Measurements from ENCODE around the gene EIF4EBP3. TPM values are rescaled to one million over a fixed set of nuclear protein-coding genes. Genes with fewer than 3 reads are reported as not detected.

The EIF4EBP3 gene
- total RNA-seq, 6 experiments from 2014 or later: 1.8 to 4.0 (median 2.9) TPM

DNA sequence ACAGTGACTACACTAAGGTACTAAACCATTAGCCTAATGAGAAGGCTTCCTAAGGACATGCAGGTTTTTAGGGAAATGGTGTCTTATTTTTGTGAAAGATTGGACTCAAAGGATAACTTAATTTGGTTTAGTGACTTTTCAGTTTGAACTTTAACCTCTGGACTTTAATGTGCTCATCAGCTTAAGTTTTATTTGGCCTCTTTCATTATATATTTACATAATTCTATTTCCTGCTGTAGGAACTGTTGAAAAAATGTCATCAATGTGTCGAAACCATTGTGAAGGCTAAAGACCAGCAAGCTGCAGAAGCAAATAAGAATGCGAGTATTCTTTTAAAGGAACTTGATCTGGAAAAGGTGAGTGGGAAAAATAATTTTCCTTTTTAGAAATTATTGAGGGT is 34.3 kb upstream of the EIF4EBP3 start:
- TF ChIP-seq CTCF (IDR thresholded peaks at IDR 0.05): no peak
- Mint-ChIP-seq H3K4me1 (ENCODE audit: low read depth) (no peaks in the 10 kb centered on the region), H3K27me3 (ENCODE audit: insufficient read depth) (no peaks in the 10 kb centered on the region), H3K36me3 (ENCODE audit: low read depth) (peaks cover 29% of the 10 kb centered on the region), H3K27ac (no peak overlapping the region), H3K9me3 (no peaks in the 10 kb centered on the region), H3K4me3 (no peak overlapping the region)
- DNase-seq: no peak

DNA sequence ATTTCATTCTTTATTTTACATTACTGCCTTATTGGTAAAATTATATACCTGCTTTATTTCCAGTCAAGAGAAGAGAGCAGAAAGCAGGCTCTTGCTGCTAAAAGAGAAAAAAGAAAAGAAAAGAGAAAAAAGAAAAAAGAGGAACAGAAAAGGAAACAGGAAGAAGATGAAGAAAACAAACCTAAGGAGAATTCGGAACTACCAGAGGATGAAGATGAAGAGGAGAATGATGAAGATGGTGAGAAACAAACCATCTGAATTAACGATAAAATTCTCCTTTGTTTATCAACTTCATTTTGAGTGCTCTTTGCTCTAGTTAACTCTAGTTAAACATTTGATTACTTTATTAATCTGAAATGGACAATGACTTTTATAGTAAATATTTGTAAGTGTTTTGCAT is 23.5 kb upstream of the EIF4EBP3 start:
- Mint-ChIP-seq H3K4me1 (ENCODE audit: low read depth) (no peaks in the 10 kb centered on the region), H3K36me3 (ENCODE audit: low read depth) (peaks cover 18% of the 10 kb centered on the region), H3K4me3 (no peak overlapping the region), H3K27me3 (ENCODE audit: insufficient read depth) (peaks cover under 1% of the 10 kb centered on the region; the same call in 1 of the 2 replicates), H3K27ac (no peak overlapping the region; the same call in 1 of the 2 replicates), H3K9me3 (no peaks in the 10 kb centered on the region)
- DNase-seq: no peak
- no peak for TF ChIP-seq CTCF (IDR thresholded peaks at IDR 0.05)

DNA sequence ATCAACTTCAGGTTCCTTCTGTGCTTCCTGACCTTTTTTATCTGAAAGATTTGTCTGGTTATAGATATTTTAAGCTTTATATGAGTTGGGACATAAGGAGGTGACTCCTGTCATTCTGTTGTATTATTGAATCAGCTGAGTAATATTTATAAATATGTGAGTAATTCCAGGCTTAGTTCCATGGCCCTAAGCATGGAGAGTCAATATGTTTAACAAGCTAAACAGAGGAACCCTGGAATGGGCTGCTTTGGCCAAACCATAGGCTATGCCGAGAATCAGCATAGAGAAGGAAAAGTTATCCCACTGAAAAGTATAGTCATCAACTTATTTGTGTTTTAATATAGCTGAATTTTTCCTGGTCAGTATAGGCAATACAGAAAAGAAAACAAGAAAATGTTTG is 7.2 kb upstream of the EIF4EBP3 start:
- no peak for TF ChIP-seq CTCF (IDR thresholded peaks at IDR 0.05)
- H3K27ac Mint-ChIP-seq: no peak overlapping the region
- no peaks in the 10 kb centered on the region for H3K9me3 Mint-ChIP-seq
- no peak overlapping the region for H3K4me3 Mint-ChIP-seq
- DNase-seq: no peak
- no peaks in the 10 kb centered on the region; the same call in none of the 2 replicates for H3K27me3 Mint-ChIP-seq (ENCODE audit: insufficient read depth)
- peaks cover 31% of the 10 kb centered on the region for H3K36me3 Mint-ChIP-seq (ENCODE audit: low read depth)
- H3K4me1 Mint-ChIP-seq (ENCODE audit: low read depth): peaks cover 7% of the 10 kb centered on the region; the same call in 1 of the 2 replicates

DNA sequence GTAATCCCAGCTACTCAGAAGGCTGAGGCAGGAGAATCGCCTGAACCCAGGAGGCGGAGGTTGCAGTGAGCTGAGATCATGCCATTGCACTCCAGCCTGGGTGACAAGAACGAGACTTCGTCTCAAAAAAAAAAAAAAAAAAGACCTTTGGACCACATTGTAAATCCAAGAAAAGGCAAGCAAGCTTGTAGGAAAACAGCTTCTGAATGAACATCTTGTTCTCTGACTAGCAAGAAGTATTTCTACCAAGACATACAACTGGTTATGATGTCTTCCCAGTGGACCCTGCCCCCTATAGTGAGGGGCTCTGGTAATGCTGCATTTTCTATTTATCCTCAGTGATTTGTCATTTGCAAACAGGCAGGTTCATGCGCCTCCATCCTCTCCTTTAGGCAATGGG is 4.5 kb upstream of the EIF4EBP3 start:
- no peak overlapping the region for H3K4me3 Mint-ChIP-seq
- TF ChIP-seq CTCF (IDR thresholded peaks at IDR 0.05): no peak
- H3K4me1 Mint-ChIP-seq (ENCODE audit: low read depth): peaks cover 26% of the 10 kb centered on the region
- H3K36me3 Mint-ChIP-seq (ENCODE audit: low read depth): peaks cover 22% of the 10 kb centered on the region
- no peak for DNase-seq
- H3K27ac Mint-ChIP-seq: no peak overlapping the region
- H3K27me3 Mint-ChIP-seq (ENCODE audit: insufficient read depth): peaks cover 7% of the 10 kb centered on the region
- no peaks in the 10 kb centered on the region for H3K9me3 Mint-ChIP-seq

DNA sequence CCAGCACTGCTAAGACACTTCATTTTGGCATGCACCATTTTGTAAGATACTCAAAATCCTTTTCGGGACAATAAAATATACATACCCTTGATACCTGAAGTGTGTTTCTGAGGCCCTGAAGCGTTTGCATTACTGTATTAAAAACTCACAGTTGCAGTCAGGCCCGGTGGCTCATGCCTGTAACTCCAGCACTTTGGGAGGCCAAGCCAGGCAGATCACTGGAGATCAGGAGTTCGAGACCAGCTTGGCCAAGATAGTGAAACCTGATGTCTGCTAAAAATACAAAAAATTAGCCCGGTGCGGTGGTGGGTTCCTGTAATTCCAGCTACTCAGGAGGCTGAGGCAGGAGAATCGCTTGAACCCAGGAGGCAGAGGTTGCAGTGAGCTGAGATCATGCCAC is 2.5 kb upstream of the EIF4EBP3 start:
- Mint-ChIP-seq H3K9me3 (no peaks in the 10 kb centered on the region), H3K4me3 (no peak overlapping the region), H3K27ac (no peak overlapping the region; the same call in 1 of the 2 replicates), H3K27me3 (ENCODE audit: insufficient read depth) (peaks cover 14% of the 10 kb centered on the region), H3K36me3 (ENCODE audit: low read depth) (peaks cover 20% of the 10 kb centered on the region), H3K4me1 (ENCODE audit: low read depth) (peaks cover 44% of the 10 kb centered on the region)
- no peak for DNase-seq
- TF ChIP-seq CTCF (IDR thresholded peaks at IDR 0.05): no peak

DNA sequence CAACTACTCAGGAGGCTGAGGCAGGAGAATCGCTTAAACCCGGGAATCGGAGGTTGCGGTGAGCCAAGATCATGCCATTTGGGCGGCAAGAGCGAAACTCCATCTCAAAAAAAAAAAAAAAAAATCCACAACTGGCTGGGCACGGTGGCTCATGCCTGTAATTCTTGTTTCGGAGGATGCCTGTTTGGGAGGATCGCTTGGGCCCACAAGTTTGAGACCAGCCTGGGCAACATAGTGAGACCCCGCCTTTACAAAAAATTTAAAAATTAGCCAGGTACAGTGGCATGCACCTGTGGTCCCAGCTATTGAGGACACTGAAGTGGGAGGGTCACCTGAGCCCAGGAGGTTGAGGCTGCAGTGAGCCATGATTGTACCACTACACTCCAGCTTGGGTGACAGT is 1.9 kb upstream of the EIF4EBP3 start:
- H3K4me3 Mint-ChIP-seq: no peak overlapping the region
- H3K27me3 Mint-ChIP-seq (ENCODE audit: insufficient read depth): peaks cover 14% of the 10 kb centered on the region
- no peak for DNase-seq
- no peaks in the 10 kb centered on the region for H3K9me3 Mint-ChIP-seq
- peaks cover 42% of the 10 kb centered on the region for H3K4me1 Mint-ChIP-seq (ENCODE audit: low read depth)
- H3K36me3 Mint-ChIP-seq (ENCODE audit: low read depth): peaks cover 26% of the 10 kb centered on the region
- TF ChIP-seq CTCF (IDR thresholded peaks at IDR 0.05): no peak
- 0 out of 2 replicates have a peak overlapping the region, but pooled peaks have one; percentile 24 for H3K27ac Mint-ChIP-seq
